Measurements from ENCODE around the gene PRKCZ. TPM values are rescaled to one million over a fixed set of nuclear protein-coding genes. Genes with fewer than 3 reads are reported as not detected.

PRKCZ gene
- total and polyA plus RNA-seq, 9 of the 15 experiments (the other 6 are each of a cell fraction or from before 2014, with no cell fraction given) = 0.07 to 3.1 (median 1.3) TPM

- TF ChIP-seq CBFA2T2 (conservative IDR thresholded peaks at IDR 0.05) = no peak
- TF ChIP-seq ZKSCAN3 (CRISPR knock-in tag; IDR thresholded peaks at IDR 0.05) = no peak
- TF ChIP-seq SIRT6 (IDR thresholded peaks at IDR 0.05; ENCODE audit: low read depth, low read length) = no peak
- TF ChIP-seq CTBP1 (IDR thresholded peaks at IDR 0.05; ENCODE audit: borderline replicate concordance) = peak; percentile 97
- no peak for TF ChIP-seq CBX1 (IDR thresholded peaks at IDR 0.05; ENCODE audit: low read depth)
- TF ChIP-seq ZBTB33 (CRISPR knock-in tag; IDR thresholded peaks at IDR 0.05) = no peak
- TF ChIP-seq TAF9B (IDR thresholded peaks at IDR 0.05; ENCODE audit: partially characterized antibody) = no peak
- TF ChIP-seq L3MBTL2 (IDR thresholded peaks at IDR 0.05) = peak; percentile 73
- TF ChIP-seq GABPB1 (CRISPR knock-in tag; IDR thresholded peaks at IDR 0.05) = peak; percentile 20; the same call in 1 of the 2 replicates
- TF ChIP-seq ILF3 (IDR thresholded peaks at IDR 0.05; ENCODE audit: borderline replicate concordance) = no peak; the same call in 1 of the 2 replicates
- TF ChIP-seq CREB5 (CRISPR knock-in tag; IDR thresholded peaks at IDR 0.05) = no peak
- TF ChIP-seq HMG20A (CRISPR knock-in tag; conservative IDR thresholded peaks at IDR 0.05) = no peak
- no peak for TF ChIP-seq ID3 (CRISPR knock-in tag; IDR thresholded peaks at IDR 0.05)
- peak; percentile 71 for TF ChIP-seq ID3 (tag; IDR thresholded peaks at IDR 0.05)
- TF ChIP-seq CHD1 (IDR thresholded peaks at IDR 0.05; ENCODE audit: low read length) = peak; percentile 91
- no peak for TF ChIP-seq SFPQ (IDR thresholded peaks at IDR 0.05; ENCODE audit: low read depth, low read length)
- TF ChIP-seq CEBPZ (IDR thresholded peaks at IDR 0.05; ENCODE audit: borderline replicate concordance, low read depth, low read length) = no peak
- TF ChIP-seq FOXJ3 (CRISPR knock-in tag; IDR thresholded peaks at IDR 0.05) = no peak
- TF ChIP-seq NBN (IDR thresholded peaks at IDR 0.05; ENCODE audit: low read depth) = no peak
These were observed 177.3 kb downstream of the PRKCZ start (continued) for GRCh38 chr1:2227346-2228156.
